ENCODE data around the gene TNPO3. TPM values are rescaled to one million over a fixed set of nuclear protein-coding genes. Genes with fewer than 3 reads are reported as not detected.
A peak's percentile ranks its signal among the peaks of the same experiment; 100 is the strongest.

Gene TNPO3
- total and polyA plus RNA-seq, 8 donors = 32.5 to 40.5 (median 37.5) TPM

- peak overlapping the region in 1 of 2 donors; percentile 35 for H3K27ac ChIP-seq
- TF ChIP-seq CTCF (IDR thresholded peaks at IDR 0.05) = no peak
Measured at GRCh38 chr7:128932862-128933179, 122.1 kb downstream of the TNPO3 start.

GRCh38 chr7:128931965-128932861 is 122.7 kb downstream of the TNPO3 start:
- intact Hi-C loops (cut with DNase I) = no loop called here
- peaks cover 0 to 34% of the 10 kb centered on the region in 2 donors for H3K4me1 ChIP-seq
- H3K4me3 ChIP-seq = no peak overlapping the region
- no peak overlapping the region for H3K27ac ChIP-seq
- DNase-seq (no peak), ATAC-seq (no peak)
- TF ChIP-seq CTCF (IDR thresholded peaks at IDR 0.05) = no peak
- no peaks in the 10 kb centered on the region for H3K36me3 ChIP-seq
- H3K9me3 ChIP-seq = no peaks in the 10 kb centered on the region
- peaks cover 0 to 13% of the 10 kb centered on the region in 2 donors for H3K27me3 ChIP-seq

More at GRCh38 chr7:128932862-128933179, 122.1 kb downstream of the TNPO3 start:
- no peaks in the 10 kb centered on the region for H3K9me3 ChIP-seq
- ATAC-seq (no peak), DNase-seq (no peak)
- H3K4me1 ChIP-seq = peaks cover 0 to 40% of the 10 kb centered on the region in 2 donors
- H3K27me3 ChIP-seq = peaks cover 0 to 19% of the 10 kb centered on the region in 2 donors
- H3K36me3 ChIP-seq = no peaks in the 10 kb centered on the region
- H3K4me3 ChIP-seq = no peak overlapping the region
- intact Hi-C loops (cut with DNase I) = no loop called here

GRCh38 chr7:128931190-128931798 is 123.6 kb downstream of the TNPO3 start:
- no peak for DNase-seq
- Histone ChIP-seq H3K4me3 (no peak overlapping the region), H3K4me1 (peaks cover 0 to 34% of the 10 kb centered on the region in 2 donors), H3K36me3 (no peaks in the 10 kb centered on the region), H3K27ac (no peak overlapping the region), H3K9me3 (no peaks in the 10 kb centered on the region), H3K27me3 (peaks cover 0 to 4% of the 10 kb centered on the region in 2 donors)
- no peak for TF ChIP-seq CTCF (IDR thresholded peaks at IDR 0.05)
- intact Hi-C loops (cut with DNase I) = no loop called here
- no peak for ATAC-seq

- no peaks in the 10 kb centered on the region for H3K9me3 ChIP-seq
- H3K36me3 ChIP-seq = no peaks in the 10 kb centered on the region
- intact Hi-C loops (cut with DNase I) = no loop called here
- DNase-seq (no peak), ATAC-seq (no peak)
- no peak for TF ChIP-seq CTCF (IDR thresholded peaks at IDR 0.05)
- peaks cover 0 to 22% of the 10 kb centered on the region in 2 donors for H3K4me1 ChIP-seq
- no peak overlapping the region for H3K27ac ChIP-seq
- H3K4me3 ChIP-seq = no peak overlapping the region
- H3K27me3 ChIP-seq = no peaks in the 10 kb centered on the region
Measured at GRCh38 chr7:128928882-128929788, 125.8 kb downstream of the TNPO3 start.

All from left lung (tissue), 10 donors.